Measurements from ENCODE around the gene TRMT5. TPM values are rescaled to one million over a fixed set of nuclear protein-coding genes. Genes with fewer than 3 reads are reported as not detected.
A peak's percentile ranks its signal among the peaks of the same experiment; 100 is the strongest.

TRMT5 gene, protein sequence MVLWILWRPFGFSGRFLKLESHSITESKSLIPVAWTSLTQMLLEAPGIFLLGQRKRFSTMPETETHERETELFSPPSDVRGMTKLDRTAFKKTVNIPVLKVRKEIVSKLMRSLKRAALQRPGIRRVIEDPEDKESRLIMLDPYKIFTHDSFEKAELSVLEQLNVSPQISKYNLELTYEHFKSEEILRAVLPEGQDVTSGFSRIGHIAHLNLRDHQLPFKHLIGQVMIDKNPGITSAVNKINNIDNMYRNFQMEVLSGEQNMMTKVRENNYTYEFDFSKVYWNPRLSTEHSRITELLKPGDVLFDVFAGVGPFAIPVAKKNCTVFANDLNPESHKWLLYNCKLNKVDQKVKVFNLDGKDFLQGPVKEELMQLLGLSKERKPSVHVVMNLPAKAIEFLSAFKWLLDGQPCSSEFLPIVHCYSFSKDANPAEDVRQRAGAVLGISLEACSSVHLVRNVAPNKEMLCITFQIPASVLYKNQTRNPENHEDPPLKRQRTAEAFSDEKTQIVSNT
- 16.3 and 19.5 TPM in 2 replicates for total RNA-seq (2014; rRNA removed; shearing (Covaris generic))

DNA sequence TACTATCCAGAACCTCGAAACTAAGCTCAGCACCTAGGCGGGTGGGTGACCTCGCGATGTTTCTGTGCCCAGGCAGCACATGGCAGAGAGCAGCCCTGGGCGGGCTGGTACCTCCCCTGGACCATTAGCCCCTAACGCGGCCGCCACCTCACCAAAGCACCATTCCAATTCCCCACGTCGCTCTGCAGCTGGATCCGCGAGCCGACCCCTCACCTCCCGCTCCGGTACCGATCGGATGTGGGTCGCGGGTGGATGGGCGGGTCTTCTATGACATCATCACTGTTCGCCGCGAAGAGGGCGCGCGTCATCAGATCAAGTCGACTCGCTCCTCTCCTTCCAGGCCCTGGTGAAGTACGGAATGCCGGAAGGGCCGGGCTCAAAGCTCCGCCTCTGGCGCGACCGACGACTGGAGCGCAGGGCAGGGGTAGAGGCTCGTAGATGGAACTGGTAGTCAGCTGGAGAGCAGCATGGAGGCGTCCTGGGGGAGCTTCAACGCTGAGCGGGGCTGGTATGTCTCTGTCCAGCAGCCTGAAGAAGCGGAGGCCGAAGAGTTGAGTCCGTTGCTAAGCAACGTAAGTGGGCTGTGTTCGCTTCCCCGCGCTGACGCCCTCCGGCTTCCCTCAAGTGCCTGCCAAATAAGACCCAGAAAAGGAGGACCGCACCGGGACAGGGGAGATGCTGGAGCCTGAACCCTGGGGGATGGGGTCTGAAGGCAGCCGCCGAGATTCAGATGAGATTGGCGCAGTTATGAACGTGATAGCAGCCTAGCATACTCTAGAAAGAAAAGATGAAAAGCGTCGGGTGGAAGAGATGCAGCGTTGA, at the start of gene TRMT5, which contains the start of gene SLC38A6:
TSS of gene TRMT5 (minus strand) at position 269 of the 822 bp plus-strand sequence. CDS start at position 163, 106 bp downstream.
TSS of gene SLC38A6 (plus strand) at position 435 of the 822 bp plus-strand sequence. CDS start at position 468, 33 bp downstream.
- Histone ChIP-seq H3K27ac (peak within 1 kb of the TSS; percentile 87), H3K4me3 (peak within 1 kb of the TSS; percentile 81), H3K4me1 (peaks cover 19% of the 10 kb centered on the region), H3K36me3 (peaks cover 38% of the 10 kb centered on the region), H3K27me3 (no peaks in the 10 kb centered on the region), H3K9me3 (replicated peaks) (no peaks in the 10 kb centered on the region)
- DNase-seq: peak; percentile 96

DNA sequence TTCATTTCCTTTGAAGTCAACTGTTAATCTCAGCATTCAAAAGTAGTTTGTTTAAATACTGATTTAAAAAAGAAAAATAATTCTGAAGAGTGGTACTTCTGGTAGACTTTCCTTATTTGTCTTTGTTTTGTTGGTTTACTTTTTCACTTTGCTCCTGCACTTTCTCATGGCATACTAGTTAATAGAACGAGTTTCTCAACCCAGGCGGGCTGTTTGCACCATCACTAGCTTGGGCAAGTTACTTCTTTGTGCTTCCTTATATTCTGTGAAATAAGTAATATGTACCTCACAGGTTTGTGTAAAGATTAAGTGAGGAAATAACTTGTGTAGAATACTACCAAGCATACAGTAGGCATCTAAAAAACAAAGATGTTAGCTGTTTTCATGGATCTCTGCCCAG, 45.6 kb upstream of the TRMT5 start:
- no peaks in the 10 kb centered on the region for H3K27me3 ChIP-seq
- no peak for DNase-seq
- H3K27ac ChIP-seq: no peak overlapping the region; the same call in 1 of the 2 replicates
- H3K9me3 ChIP-seq (replicated peaks): no peaks in the 10 kb centered on the region
- H3K4me1 ChIP-seq: peaks cover 22% of the 10 kb centered on the region
- H3K4me3 ChIP-seq: no peak overlapping the region
- H3K36me3 ChIP-seq: peaks cover 16% of the 10 kb centered on the region

DNA sequence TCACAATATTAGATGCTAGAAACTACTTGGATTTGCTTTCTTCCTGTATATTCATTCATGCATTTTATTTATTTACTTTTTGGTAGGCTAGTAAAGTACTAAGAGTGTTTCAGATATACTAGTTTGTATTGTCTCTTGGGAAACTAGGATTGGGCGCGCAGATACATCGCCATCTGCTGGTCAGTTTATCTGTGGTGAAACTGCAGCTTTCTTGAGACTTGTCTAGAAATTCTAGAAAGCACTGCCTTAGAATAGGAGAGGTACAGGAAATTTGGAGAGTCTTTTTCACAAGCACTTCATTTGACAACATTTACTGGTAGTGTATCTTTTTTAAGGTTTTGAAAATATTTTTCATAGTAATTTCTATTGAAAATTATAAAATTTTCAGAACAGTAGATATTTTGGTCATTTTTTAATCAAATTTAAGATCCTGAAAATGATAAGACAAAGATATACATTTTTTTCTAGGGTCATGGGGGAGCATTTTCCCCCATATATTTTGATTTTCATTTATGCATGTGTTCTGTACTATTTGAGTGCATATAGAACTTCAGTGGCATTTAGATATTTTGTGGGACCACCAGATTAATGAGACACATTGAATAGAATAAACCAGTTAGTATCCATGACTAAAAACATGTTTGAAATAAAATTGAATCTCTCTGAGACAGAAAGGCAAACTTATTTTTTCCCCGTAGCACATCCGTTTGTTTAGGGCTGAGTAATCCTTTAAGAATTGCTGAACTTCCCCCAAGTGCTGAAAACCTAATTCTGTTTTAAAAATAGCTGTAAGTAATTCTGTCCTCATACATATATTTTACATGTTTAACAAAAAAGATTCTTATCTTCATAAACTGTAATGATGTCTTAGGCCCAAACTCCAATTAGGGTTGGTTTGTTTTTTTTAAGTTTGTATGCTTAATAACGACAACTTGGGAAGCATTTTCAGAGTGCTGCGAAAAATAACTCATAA, 44.7 kb upstream of the TRMT5 start:
- H3K36me3 ChIP-seq: peaks cover 11% of the 10 kb centered on the region
- H3K27ac ChIP-seq: peak overlapping the region; percentile 36
- H3K4me1 ChIP-seq: peaks cover 22% of the 10 kb centered on the region
- H3K9me3 ChIP-seq (replicated peaks): no peaks in the 10 kb centered on the region
- no peaks in the 10 kb centered on the region for H3K27me3 ChIP-seq
- peak; percentile 57 to 87 for DNase-seq
- no peak overlapping the region for H3K4me3 ChIP-seq

DNA sequence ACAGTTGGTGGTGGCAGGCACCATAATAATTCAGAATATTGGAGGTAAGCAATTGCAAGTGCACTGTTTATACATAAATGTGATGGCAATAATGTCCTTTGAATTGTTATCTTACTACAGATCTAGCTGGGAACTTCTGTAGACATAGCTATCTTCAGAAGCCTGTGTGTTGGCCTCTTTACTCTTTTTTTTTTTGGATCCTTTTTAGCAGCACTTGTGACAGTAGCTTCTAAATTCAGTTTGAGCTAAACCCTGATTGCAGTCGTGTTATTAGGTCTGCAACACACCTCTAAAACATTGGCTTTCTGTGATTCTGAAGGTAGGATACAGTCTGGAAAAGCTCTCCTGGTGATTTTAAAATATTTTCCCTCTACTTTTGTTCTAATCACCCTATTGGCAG, 38.7 kb upstream of the TRMT5 start:
- Histone ChIP-seq H3K4me3 (no peak overlapping the region), H3K27ac (no peak overlapping the region), H3K27me3 (no peaks in the 10 kb centered on the region), H3K36me3 (peaks cover 13% of the 10 kb centered on the region), H3K4me1 (peaks cover 13% of the 10 kb centered on the region), H3K9me3 (replicated peaks) (no peaks in the 10 kb centered on the region)
- no peak for DNase-seq

DNA sequence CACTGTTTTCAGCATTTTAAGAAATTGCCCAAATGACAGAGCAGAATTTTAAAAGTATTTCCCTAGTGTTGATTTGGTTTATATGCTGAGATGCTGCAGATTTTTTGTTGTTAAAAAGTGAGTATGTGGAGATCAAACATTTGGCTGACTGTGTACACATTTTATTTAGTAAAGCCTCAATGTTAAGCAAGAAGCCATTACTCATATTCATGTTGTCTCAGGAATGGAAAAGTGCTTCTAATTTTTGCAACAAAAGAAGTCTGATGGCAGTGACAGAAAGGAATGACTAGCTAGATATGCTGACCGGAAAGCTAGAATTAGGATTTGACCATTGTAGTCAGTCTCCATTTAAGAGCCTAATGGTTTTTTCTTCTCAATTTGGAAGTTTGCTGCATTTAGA, 22.7 kb upstream of the TRMT5 start:
- H3K4me1 ChIP-seq: no peaks in the 10 kb centered on the region

DNA sequence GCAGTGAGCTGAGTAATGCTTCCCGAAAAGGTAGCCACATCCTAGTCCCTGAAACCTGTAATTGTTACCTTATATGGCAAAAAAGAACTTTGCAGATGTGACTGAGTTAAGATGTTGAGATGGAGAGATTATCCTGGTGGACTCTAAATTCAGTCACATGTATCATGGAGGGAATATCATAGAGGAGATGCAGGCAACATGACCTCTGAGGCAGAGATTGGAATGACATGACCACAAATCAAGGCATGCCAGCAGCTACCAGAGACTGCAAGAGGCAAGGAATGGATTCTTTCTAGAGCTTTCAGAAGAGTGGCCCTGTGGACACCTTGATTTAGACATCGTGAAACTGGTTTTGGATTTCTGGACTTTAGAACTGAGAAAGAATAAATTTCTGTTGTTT, 18.7 kb upstream of the TRMT5 start:
- Histone ChIP-seq H3K27ac (no peak overlapping the region), H3K4me1 (no peaks in the 10 kb centered on the region), H3K36me3 (peaks cover 70% of the 10 kb centered on the region), H3K4me3 (no peak overlapping the region), H3K9me3 (replicated peaks) (peaks cover 4% of the 10 kb centered on the region), H3K27me3 (no peaks in the 10 kb centered on the region)
- DNase-seq: no peak

More for the DNA sequence above, 22.7 kb upstream of the TRMT5 start:
- peaks cover 60% of the 10 kb centered on the region for H3K36me3 ChIP-seq
- H3K9me3 ChIP-seq (replicated peaks): peaks cover 13% of the 10 kb centered on the region
- H3K4me3 ChIP-seq: no peak overlapping the region
- no peak for DNase-seq
- H3K27me3 ChIP-seq: no peaks in the 10 kb centered on the region
- no peak overlapping the region for H3K27ac ChIP-seq

DNA sequence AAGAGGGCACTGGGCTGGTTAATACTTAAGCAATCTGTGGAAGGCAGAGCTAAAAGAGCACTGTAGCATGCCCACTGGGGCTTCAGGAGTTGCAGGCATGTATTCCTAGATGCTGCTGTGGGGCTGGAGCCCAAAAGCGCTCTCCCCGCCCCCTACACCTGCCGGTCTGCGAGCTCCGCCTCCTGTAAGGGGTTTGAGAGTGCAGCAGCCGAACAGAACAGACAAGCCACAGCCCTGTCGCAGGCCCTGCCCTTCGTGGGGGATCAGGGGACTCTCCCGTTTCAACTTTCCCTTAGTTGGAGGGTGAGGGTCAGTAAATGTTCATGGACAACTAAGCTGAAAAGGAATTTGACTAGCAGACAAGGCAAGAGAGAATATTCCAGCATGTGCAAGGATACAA, 17.7 kb upstream of the TRMT5 start:
- H3K4me1 ChIP-seq: no peaks in the 10 kb centered on the region
- no peaks in the 10 kb centered on the region for H3K27me3 ChIP-seq
- H3K9me3 ChIP-seq (replicated peaks): no peaks in the 10 kb centered on the region
- H3K27ac ChIP-seq: no peak overlapping the region
- no peak for DNase-seq
- no peak overlapping the region for H3K4me3 ChIP-seq
- H3K36me3 ChIP-seq: peaks cover 67% of the 10 kb centered on the region

DNA sequence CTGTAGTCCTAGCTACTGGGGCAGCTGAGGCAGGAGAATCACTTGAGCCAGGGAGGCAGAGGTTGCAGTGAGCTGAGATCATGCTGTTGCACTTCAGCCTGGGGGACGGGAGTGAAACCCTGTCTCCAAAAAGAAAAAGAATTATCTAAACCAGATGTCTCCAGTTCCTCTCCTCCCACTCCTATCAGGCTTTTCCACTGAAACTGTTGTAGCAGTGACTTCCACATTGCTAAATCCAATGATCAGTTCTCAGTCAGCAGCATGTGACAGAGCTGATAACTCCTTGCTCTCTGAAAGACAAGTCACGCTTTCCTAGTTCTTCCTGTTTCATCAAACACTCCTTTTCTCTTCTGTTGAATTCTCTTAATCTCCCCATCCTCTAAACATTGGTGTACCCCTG, 8.7 kb upstream of the TRMT5 start:
- Histone ChIP-seq H3K4me1 (no peaks in the 10 kb centered on the region), H3K36me3 (peaks cover 94% of the 10 kb centered on the region), H3K27ac (no peak overlapping the region), H3K27me3 (no peaks in the 10 kb centered on the region), H3K9me3 (replicated peaks) (no peaks in the 10 kb centered on the region), H3K4me3 (no peak overlapping the region)
- DNase-seq: no peak

DNA sequence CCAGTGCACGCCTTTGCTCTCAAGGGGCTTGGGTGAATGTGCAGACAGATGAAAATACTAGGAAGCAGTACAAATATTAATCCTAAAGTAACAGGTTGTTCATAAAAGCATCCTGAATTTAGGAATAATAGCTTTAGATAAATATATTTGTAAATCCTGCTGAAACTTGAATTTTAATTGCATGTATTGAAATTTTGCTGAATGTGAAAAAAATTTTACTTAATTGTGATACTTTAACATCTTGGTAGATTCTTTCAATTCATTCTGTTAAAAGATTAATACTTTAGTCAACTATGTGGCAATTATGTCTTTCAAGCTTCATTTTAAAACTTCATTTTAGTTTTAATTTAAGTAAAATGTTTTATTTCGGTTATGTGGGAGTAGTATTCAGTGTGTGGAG, 5.6 kb upstream of the TRMT5 start:
- no peaks in the 10 kb centered on the region for H3K9me3 ChIP-seq (replicated peaks)
- H3K36me3 ChIP-seq: peaks cover 84% of the 10 kb centered on the region
- H3K4me3 ChIP-seq: no peak overlapping the region
- H3K4me1 ChIP-seq: peaks cover 3% of the 10 kb centered on the region; the same call in 1 of the 2 replicates
- H3K27me3 ChIP-seq: no peaks in the 10 kb centered on the region
- no peak for DNase-seq
- no peak overlapping the region for H3K27ac ChIP-seq

DNA sequence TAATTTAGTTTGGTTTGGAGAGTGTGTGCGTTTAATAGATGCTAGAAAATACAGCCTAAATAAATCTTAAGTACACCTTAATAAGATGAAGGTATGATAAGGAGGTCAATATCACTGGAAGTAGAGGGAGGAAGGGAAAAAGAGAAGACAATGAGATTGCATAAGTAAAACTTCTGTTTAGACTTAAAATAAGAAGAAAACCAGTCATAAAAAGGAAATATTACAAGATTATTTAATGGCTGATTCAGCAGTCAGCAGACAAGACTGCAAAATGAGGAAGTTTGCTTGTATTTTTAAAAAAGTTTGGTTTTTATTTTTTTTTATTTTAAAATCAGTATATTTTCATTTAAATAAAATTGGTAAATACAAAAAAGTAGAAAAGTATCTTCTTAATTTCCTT, 3.3 kb upstream of the TRMT5 start:
- H3K4me3 ChIP-seq: peak overlapping the region; percentile 81

DNA sequence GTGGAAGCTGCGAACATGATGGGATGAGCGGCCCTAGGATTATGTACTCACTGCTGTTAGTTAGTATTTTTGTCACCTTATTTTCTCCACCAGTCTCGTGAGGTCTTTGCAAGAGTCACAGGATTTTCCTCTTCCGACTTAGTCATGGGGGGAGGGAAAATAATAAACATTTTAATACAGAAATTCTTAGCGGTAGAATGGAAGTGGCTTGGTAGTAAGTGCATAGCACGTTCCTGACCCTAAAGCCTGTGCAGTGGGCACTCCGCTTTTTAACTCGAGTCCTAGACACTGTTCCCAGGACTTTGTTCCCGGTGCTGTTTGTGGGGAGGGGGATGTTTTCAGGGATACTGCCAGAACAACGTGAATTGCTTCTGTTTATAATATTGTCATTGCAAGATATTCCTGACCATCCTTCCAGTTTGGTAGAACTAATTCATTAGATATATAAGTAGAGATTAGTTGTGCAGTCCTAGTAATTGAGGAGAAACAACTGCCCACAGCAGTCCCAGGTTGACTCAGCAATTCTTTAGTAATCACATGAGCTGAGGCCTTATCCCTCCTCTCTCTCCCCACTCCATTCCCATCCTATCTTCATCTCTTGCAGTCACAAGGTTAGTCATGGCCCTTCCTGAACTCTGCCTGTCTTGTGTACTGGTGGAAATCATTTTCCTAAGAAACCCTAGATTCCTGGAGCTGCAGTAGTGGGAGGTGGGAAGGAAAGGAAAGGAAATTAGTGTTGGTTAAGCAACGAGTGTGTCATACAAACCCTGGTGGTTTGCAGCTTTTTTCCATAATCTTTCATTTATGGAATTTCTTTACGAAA, 965 bp upstream of the TRMT5 start:
- H3K27me3 ChIP-seq: no peaks in the 10 kb centered on the region
- no peaks in the 10 kb centered on the region for H3K9me3 ChIP-seq (replicated peaks)
- H3K4me3 ChIP-seq: peak overlapping the region; percentile 81
- H3K4me1 ChIP-seq: peaks cover 19% of the 10 kb centered on the region
- DNase-seq: peak; percentile 42 to 73
- H3K27ac ChIP-seq: peak overlapping the region; percentile 87
- peaks cover 46% of the 10 kb centered on the region for H3K36me3 ChIP-seq

More for the DNA sequence above, 3.3 kb upstream of the TRMT5 start:
- H3K9me3 ChIP-seq (replicated peaks): no peaks in the 10 kb centered on the region
- H3K36me3 ChIP-seq: peaks cover 63% of the 10 kb centered on the region
- H3K27ac ChIP-seq: no peak overlapping the region
- no peak for DNase-seq
- peaks cover 3% of the 10 kb centered on the region; the same call in 1 of the 2 replicates for H3K4me1 ChIP-seq
- H3K27me3 ChIP-seq: no peaks in the 10 kb centered on the region

DNA sequence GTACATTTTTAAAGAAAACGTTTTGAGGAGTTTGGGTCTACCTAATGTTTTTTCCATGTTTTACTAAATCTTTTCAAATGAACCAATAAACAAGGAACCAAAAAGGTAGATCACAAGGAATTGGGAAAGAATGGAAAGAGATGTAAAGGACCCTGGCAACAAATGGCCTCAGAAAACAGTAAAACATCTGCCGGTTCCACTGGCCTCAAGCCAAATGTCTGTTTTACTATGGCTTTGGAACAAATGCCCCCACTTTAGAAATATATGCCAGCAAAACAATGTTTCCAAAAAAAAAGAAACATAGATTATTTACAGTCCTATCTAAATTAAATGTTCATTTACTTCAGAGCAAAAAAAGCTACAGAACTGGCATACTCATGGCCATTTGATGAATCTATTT, 3.0 kb downstream of the TRMT5 start:
- peak; percentile 24 to 71 for DNase-seq
- peaks cover 28% of the 10 kb centered on the region for H3K36me3 ChIP-seq

DNA sequence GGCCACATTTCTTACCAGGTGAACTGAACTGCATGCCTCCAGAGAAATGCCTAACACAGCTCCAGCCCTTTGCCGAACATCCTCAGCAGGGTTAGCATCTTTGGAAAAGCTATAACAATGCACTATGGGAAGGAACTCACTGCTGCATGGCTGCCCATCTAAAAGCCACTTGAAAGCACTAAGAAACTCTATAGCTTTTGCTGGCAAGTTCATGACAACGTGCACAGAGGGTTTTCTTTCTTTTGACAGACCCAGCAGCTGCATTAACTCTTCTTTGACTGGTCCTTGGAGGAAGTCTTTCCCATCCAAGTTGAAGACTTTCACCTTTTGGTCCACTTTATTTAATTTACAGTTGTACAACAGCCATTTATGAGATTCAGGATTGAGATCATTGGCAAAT, 5.3 kb downstream of the TRMT5 start:
- peak; percentile 24 to 69 for DNase-seq
- Histone ChIP-seq H3K4me3 (no peak overlapping the region), H3K9me3 (replicated peaks) (no peaks in the 10 kb centered on the region), H3K27ac (no peak overlapping the region), H3K36me3 (peaks cover 35% of the 10 kb centered on the region), H3K4me1 (peaks cover 16% of the 10 kb centered on the region), H3K27me3 (no peaks in the 10 kb centered on the region)

More for the DNA sequence above, 3.0 kb downstream of the TRMT5 start:
- H3K4me1 ChIP-seq: peaks cover 16% of the 10 kb centered on the region
- no peaks in the 10 kb centered on the region for H3K27me3 ChIP-seq
- no peak overlapping the region for H3K27ac ChIP-seq
- no peaks in the 10 kb centered on the region for H3K9me3 ChIP-seq (replicated peaks)
- H3K4me3 ChIP-seq: no peak overlapping the region
